ENCODE results near the gene C2CD2. TPM values are rescaled to one million over a fixed set of nuclear protein-coding genes. Genes with fewer than 3 reads are reported as not detected.

C2CD2 gene
- total RNA-seq, 1 donor from 2014 or later = 18.1 TPM

- H3K4me1 Mint-ChIP-seq (ENCODE audit: low read depth) = peaks cover 21% of the 10 kb centered on the region
- no peak overlapping the region for H3K27ac Mint-ChIP-seq (ENCODE audit: unreplicated experiment)
- no peaks in the 10 kb centered on the region for H3K9me3 Mint-ChIP-seq (ENCODE audit: low read depth)
- no peak for TF ChIP-seq CTCF (IDR thresholded peaks at IDR 0.05)
- DNase-seq (ENCODE audit: low spot score) = no peak
- no peak overlapping the region for H3K4me3 Mint-ChIP-seq (ENCODE audit: unreplicated experiment)
- no peaks in the 10 kb centered on the region for H3K27me3 Mint-ChIP-seq (ENCODE audit: low read depth)
- peaks cover 2% of the 10 kb centered on the region for H3K36me3 Mint-ChIP-seq (ENCODE audit: low read depth)
Measured at GRCh38 chr21:41873005-41873404, 80.8 kb downstream of the C2CD2 start.

GRCh38 chr21:41871293-41872030, 82.4 kb downstream of the C2CD2 start:
- peaks cover 2% of the 10 kb centered on the region for H3K36me3 Mint-ChIP-seq (ENCODE audit: low read depth)
- DNase-seq (ENCODE audit: low spot score) = no peak
- H3K27me3 Mint-ChIP-seq (ENCODE audit: low read depth) = no peaks in the 10 kb centered on the region
- no peak overlapping the region for H3K4me3 Mint-ChIP-seq (ENCODE audit: unreplicated experiment)
- H3K9me3 Mint-ChIP-seq (ENCODE audit: low read depth) = no peaks in the 10 kb centered on the region
- TF ChIP-seq CTCF (IDR thresholded peaks at IDR 0.05) = no peak
- peaks cover 12% of the 10 kb centered on the region for H3K4me1 Mint-ChIP-seq (ENCODE audit: low read depth)
- no peak overlapping the region for H3K27ac Mint-ChIP-seq (ENCODE audit: unreplicated experiment)

- Mint-ChIP-seq H3K27ac (ENCODE audit: unreplicated experiment) (no peak overlapping the region), H3K36me3 (ENCODE audit: low read depth) (peaks cover 2% of the 10 kb centered on the region), H3K9me3 (ENCODE audit: low read depth) (no peaks in the 10 kb centered on the region), H3K4me3 (ENCODE audit: unreplicated experiment) (no peak overlapping the region), H3K4me1 (ENCODE audit: low read depth) (peaks cover 12% of the 10 kb centered on the region), H3K27me3 (ENCODE audit: low read depth) (no peaks in the 10 kb centered on the region)
- TF ChIP-seq CTCF (IDR thresholded peaks at IDR 0.05) = no peak
- DNase-seq (ENCODE audit: low spot score) = no peak
Measured at GRCh38 chr21:41869771-41870170, 84.0 kb downstream of the C2CD2 start.

- Mint-ChIP-seq H3K36me3 (ENCODE audit: low read depth) (no peaks in the 10 kb centered on the region), H3K9me3 (ENCODE audit: low read depth) (no peaks in the 10 kb centered on the region), H3K27me3 (ENCODE audit: low read depth) (no peaks in the 10 kb centered on the region), H3K4me3 (ENCODE audit: unreplicated experiment) (no peak overlapping the region), H3K4me1 (ENCODE audit: low read depth) (peaks cover 20% of the 10 kb centered on the region), H3K27ac (ENCODE audit: unreplicated experiment) (peak overlapping the region; percentile 63)
- DNase-seq (ENCODE audit: low spot score) = no peak
- peak; percentile 19 for TF ChIP-seq CTCF (IDR thresholded peaks at IDR 0.05)
Measured at GRCh38 chr21:41868062-41868710, 85.6 kb downstream of the C2CD2 start.

- H3K4me3 Mint-ChIP-seq (ENCODE audit: unreplicated experiment) = no peak overlapping the region
- no peak for TF ChIP-seq CTCF (IDR thresholded peaks at IDR 0.05)
- no peak for DNase-seq (ENCODE audit: low spot score)
- H3K27ac Mint-ChIP-seq (ENCODE audit: unreplicated experiment) = no peak overlapping the region
- H3K27me3 Mint-ChIP-seq (ENCODE audit: low read depth) = no peaks in the 10 kb centered on the region
- H3K4me1 Mint-ChIP-seq (ENCODE audit: low read depth) = peaks cover 29% of the 10 kb centered on the region
- H3K9me3 Mint-ChIP-seq (ENCODE audit: low read depth) = no peaks in the 10 kb centered on the region
- no peaks in the 10 kb centered on the region for H3K36me3 Mint-ChIP-seq (ENCODE audit: low read depth)
Measured at GRCh38 chr21:41867313-41867712, 86.5 kb downstream of the C2CD2 start.

Measured in chondrocyte (in vitro differentiated cells).